GM18517 (cell line): ENCODE data around the gene EEF1AKMT2.
"Not testable (repeated sequence)": the region's sequence is repeated elsewhere in the genome, so short reads cannot be mapped to it uniquely, and the experiment has no call there.

Source experiments
- ATAC-seq: cut with Tn5 transposase; IDR thresholded peaks from one replicate; pipeline ENCODE4 v1.9.1; 2021; ENCODE audit warnings: mild to moderate bottlenecking, moderate library complexity; ENCODE audit not compliant: unreplicated experiment

The EEF1AKMT2 gene

DNA sequence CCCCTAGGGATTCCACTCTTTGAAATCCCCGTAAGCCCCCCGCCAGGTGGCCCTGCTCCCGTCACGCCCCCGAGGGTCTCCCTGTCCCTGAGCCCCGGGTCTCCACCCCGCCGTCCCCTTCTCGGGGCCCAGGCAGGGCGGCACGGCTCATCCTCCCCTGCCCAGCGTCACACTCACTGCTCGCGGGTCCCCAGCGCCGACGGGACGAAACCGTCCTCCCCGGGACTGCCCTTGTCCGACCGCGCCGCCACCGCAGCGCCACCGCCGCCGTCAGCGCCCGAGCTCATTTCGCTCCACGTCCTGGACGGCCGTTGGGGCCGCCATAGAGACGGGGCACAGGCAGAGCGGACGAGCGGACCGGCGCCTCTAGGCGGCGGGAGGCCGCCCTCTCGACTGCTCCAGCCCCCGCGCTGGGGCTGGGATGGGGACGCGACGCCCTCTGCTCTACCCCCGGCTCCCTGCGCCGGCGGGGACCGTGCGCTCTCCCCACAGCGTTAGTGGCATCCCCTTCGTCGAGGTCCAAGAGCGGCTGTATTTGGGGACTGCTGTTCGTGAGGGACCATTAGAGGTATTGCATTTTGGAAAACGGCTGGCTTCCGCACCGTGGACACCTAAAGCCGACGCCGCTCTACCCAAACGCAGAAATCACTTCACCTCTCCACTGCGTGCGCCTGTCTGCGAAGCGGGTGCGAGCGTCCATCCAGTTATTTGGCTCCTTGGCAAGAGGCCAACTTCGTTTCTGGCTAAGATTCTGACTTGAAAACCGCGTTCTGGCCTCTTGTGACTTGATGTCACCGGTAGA, at the start of gene EEF1AKMT2:
Gene EEF1AKMT2, minus strand, starts transcription at position 341 of the 802 bp plus-strand sequence. Its CDS starts 54 bp downstream, at position 287.
- ATAC-seq: peak; percentile 79

DNA sequence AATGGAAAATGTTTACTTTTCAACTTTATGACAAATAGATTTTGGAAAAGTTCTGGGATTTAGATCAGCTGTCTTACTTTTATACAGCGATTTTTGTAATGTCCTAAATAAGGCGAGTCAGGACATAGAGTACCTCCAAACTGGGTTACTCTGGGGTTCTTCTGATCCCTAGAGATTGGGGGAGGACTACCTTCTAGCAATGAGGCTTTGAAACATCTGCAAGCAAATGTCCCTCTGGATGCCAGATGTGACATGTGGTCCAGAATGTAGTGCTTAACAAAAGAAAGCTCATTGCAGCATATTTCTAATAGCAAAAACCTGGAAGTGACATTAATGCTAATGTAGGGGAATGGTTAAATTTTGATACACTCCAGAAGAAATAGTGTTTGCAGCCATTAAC, 46.0 kb upstream of the EEF1AKMT2 start:
- ATAC-seq: no peak

DNA sequence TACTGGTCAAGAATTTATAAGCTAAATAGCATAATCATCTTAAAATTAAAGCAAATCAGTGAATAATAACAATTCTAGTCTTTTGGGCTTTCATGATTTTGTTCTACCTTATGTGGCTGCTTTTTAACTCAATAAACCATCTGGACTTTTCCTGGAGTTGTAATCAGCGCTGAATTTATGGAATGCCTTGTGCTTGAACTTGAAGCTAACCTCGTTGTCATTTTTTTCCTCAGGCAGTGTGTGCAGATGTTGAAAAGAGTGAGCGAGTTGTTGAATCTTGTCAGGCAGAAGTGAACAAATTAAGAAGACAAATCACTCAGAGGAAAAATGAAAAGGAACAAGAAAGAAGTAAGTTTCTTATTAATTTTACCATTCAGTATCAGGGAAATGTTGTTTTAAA, 39.4 kb upstream of the EEF1AKMT2 start:
- ATAC-seq: no peak

DNA sequence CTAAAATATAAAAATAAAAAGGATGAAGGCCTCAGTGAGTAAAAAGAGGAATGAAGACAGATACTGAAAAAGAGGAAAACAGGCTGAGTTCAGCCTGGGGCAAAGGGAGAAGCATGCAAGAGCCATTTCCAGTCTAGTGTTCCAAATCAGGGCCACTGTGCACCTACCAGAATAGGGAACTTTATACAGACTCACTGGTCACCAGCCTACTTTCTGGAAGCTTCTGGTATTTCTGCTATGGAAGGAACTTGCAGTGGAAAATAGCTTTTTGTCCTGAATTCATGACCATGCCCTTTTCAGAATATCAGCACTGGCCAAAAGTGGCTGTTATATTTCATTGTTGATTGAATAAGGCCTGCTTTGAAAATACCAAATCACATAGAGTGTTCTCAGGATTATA, 38.8 kb upstream of the EEF1AKMT2 start:
- no peak for ATAC-seq

DNA sequence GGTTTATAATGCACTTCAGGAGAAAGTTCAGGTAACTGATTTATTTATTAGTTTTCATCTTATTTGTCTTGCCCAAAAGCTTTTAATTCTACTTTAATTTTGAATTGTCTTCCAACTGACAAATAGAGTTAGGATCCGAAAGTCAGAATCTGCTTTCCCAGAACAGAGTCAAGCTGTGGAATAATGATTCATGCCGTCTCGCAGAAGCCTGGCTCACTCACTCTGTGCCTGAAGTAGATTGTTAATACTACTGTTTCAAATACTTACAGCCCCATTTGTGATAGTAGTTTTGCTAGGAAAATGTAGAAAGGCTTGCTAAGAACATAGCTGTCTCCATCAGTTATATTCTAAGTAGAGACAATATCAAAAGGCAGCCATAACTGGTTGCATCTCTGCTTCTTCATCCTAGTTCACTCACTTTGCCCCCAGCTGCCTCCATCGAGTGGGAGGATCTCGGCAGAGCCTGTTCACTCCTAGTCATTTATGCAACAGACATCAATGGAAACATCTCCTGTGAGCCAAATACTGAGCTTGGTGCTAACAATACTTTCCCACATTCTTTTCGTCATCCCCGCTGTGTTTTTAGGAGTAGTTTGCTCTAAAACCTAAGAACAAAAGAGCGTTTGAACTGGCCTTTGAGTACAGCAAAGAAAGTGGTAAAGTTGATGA, 37.9 kb upstream of the EEF1AKMT2 start:
- no peak for ATAC-seq

DNA sequence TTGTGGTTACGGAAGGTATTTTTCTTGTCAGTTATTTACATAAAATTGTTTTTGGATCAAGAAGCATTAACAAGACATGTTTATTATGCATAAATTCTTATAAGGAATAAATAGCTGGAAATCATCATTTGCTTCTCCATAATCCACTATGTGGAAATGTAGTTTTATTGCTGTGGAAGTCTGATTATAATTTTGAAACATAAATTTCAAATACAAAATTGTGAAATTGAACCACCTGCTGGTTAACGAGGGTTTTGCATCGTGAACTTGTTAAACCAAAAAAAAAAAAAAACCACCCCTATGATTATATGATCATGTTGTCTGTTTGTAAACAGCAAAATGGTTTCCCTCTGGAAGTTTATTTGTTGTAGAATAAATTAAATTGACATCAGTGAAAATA, 35.8 kb upstream of the EEF1AKMT2 start:
- no peak for ATAC-seq

DNA sequence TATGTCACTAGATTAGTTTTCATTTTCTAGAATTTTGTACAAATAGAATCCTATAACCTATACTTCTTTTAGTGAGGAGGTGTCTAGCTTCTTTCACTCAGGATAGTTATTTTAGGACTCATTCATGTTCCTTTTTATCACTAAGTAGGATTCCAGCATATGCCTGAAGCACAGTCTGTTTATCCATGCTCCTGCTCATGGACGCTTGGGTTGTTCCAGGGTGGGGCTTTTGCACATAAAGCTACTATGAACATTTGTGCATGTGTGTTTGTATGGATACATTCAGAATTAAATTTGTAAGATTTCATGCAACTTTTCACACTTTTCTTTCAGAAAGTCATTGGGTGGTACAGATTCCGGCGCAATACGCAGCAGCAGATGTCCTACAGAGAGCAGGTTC, 34.6 kb upstream of the EEF1AKMT2 start:
- ATAC-seq: no peak

DNA sequence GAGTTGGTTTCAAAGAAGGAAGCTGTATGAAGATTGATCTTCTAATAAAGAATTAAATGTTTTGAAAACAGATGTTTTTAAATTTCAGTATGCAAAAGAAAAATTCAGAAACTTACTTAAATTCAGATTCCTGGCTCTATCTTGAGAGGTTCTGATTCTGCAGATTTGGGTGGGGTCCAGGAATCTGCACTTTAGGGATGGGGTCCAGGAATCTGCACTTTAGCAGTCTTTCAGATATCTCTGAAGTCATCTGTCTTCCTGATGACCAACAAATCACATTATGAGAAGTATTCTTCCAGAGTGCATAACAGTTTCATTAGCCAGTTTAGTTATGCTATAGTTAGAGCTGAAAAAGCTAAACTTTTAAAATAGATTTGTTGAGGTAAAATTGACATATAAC, 34.0 kb upstream of the EEF1AKMT2 start:
- no peak for ATAC-seq

DNA sequence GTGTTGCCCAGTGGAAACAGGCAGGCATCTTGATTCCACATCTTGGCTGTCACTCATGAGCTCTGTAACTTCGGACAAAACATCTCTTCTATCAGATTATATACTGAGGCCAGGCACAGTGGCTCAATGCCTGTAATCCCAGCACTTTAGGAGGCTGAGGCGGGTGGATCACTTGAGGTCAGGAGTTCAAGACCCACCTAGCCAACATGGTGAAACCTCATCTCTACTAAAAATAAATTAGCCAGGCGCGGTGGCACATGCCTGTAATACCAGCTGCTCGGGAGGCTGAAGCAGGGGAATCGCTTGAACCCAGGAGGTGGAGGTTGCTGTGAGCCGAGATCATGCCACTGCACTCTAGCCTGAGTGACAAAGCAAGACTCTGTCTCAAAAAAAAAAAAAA, 33.2 kb upstream of the EEF1AKMT2 start:
- ATAC-seq: not testable (repeated sequence)

DNA sequence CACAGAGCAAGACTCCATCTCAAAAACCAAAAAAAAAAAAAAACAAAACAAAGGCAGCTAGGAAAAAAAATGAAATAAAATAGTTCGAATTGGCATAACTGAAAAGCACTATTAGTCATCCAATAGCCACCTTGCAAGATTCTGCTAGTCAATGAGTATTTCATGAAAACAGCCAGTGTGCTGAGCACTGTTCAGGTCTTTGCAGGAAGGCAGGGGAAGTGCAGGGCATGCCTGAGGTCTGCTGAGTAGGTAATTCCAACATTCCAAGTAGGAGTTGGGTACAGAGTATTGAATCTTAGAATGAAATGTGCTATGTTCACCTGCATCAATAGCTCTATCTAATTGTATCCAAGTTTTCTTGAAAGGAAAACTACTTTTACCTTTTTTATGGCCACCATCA, 32.8 kb upstream of the EEF1AKMT2 start:
- no peak for ATAC-seq

DNA sequence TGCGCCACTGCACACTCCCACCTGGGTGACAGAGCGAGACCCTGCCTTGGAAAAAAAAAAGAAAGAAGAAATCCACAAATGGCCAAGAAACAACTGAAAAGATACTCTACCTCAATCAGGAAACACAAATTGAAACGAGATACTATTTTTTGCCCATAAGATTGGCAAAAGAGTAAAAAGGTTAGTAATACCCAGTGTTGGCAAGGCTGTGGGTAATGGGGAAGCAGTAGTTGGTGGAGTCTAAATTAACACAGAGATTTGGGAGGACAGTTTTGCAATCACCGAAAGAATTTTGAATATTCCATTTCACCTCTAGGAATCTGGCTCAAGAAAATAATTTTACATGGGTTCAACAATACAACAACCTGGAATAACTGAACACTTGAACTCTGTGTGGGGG, 29.8 kb upstream of the EEF1AKMT2 start:
- ATAC-seq: no peak

DNA sequence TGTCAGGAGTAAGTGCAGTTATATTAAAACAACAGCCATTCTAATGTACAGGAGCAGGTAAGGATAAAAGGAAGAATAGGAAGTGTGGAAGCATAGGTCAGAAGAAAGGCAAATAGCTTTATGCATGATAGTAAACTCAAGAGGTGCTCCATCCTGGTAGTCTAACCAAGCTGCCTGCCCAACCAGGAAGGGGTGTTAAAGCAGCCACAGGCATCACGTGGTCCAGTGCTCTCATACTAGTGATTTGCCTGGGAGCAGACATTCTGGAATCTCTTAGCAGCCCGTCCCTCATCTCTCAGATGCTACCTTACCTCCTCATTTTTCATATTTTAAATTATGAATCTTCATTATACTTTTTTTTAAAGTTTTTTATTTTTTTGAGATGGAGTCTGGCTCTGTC, 28.4 kb upstream of the EEF1AKMT2 start:
- ATAC-seq: no peak

DNA sequence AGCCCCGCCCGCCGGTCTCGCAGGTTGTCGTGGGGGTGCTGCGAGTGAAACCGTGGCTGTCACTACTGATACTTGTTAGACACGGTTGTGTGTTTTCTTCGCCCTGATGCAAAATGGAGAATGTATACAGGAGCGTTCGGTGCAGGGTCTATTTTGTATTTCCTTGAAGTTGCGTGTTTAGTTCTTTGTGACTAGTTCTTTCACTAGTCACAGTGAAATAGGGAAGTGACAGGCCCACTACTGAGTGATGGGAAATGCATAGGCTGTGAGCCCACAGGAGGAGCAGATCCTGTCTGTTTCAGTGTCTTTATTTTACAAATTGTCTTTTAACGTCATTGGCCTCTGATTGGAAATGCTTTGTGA, 10.6 kb upstream of the EEF1AKMT2 start:
- peak; percentile 37 for ATAC-seq

DNA sequence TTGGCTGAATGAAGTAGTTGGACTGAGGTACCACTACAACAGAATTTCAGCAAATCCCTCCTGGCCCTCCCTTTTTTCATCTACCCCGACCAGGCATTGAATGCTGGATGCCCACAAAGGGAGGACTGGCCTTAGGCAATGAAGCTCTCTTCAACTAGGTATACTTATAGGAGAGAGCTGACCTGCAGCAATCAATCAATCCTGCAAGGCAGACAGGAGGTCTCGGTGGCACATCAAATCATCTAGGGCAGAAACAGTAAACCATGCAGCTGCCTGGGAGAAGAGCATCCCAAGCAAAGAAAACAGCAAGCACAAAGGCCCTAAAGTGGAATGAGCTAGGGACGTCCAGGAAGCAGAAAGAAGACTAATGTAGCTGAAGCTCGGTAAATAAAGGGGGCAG, 7.5 kb upstream of the EEF1AKMT2 start:
- no peak for ATAC-seq

DNA sequence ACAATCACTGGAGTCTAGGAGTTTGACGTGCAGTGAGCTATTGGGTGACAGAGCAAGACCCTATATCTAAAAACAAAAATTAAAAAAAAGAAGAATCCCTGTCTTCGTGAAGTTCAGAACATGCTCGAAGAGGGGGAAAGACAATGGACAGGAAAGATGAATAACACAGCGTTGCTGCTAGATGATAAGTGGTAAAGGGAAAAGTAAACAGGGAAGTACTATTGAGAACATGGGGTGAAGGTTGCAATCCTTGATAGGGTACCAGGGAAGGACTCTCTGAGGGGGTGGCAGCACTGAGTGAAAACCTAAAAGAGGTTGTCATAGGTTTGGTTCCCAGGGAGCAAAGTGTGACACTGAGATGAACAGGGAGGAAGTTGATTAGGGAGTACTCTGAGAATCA, 7.1 kb upstream of the EEF1AKMT2 start:
- no peak for ATAC-seq

DNA sequence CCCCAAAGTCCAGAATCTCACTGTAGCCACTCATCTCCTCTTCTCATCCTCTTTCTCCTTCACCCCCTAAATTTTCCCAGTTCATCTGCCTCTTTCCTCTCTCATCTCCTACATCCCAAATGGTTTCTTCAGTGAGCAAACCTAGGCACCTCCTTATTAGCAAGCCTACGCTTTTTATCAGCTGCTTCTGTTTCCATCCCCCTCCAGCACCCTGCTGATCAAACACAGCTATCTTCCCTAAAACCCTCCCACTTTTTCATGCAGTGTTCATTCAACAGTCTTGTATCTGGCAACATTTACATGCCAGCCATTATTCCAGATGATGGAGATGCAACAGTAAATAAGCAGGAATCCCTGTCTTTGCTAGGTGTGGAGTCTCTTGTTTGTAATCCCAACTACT, 6.7 kb upstream of the EEF1AKMT2 start:
- no peak for ATAC-seq

DNA sequence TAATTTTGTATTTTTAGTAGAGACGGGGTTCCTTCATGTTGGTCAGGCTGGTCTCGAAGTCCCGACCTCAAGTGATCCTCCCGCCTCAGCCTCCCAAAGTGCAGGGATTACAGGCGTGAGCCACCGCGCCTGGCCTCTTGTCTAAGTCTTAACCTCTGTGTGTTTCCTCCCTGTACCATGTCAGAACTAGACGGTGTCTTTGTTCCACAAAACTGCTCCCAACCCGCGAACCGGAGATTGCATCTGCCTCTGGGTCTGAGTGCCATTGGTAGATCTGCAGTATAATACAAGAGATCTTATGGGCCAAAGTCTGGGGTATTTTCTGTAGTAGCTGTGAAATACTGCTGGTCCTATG, 1.3 kb upstream of the EEF1AKMT2 start:
- ATAC-seq: no peak

DNA sequence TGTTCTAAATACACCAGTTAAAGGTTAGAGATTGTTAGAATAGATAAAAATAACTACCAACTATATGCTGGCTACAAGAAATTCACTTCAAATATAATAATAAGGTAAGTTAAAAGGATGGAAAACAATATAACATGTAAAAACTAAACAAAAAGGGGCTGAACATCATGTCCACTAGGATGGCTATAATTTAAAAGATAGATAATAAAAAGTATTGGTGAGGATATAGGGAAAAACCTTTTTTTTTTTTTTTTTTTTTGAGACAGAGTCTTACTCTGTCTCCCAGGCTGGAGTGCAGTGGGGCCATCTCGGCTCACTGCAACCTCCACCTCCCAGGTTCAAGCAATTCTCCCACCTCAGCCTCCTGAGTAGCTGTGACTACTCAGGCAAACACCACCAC, 8.8 kb downstream of the EEF1AKMT2 start:
- ATAC-seq: not testable (repeated sequence)

DNA sequence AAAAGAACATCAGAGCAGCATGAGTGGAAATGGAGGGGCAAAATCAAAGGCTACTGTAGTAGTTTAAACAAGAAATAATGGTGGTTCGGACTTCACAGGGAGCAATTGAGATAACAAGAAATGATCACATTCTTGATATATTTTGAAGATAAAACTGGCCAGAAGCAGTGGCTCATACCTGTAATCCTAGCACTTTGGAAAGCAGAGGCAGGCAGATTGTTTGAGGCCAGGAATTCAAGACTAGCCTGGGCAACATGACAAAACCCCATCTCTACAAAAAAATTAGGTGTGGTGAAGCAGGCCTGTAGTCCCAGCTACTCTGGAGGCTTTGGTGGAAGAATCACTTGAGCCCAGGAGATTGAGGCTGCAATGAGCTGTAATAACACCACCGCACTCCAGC, 22.9 kb downstream of the EEF1AKMT2 start:
- no peak for ATAC-seq

DNA sequence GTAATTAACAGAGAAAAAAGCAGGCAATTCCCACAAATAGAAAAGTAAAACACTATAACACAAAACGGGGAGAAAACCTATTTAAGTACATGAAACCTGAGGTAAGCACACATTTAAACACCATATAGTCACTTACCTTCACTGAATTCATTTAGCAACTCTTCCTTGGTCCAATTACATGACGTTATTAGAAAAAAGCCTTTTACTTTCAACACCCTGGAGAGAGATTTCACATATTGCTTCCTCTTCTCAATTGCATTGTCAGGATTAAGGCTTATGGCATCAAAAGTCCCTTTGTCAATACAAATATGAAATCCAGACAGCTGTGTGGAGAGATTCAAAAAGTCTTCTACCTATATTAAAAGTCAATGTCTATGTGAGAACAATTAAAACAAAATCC, 26.4 kb downstream of the EEF1AKMT2 start:
- no peak for ATAC-seq

DNA sequence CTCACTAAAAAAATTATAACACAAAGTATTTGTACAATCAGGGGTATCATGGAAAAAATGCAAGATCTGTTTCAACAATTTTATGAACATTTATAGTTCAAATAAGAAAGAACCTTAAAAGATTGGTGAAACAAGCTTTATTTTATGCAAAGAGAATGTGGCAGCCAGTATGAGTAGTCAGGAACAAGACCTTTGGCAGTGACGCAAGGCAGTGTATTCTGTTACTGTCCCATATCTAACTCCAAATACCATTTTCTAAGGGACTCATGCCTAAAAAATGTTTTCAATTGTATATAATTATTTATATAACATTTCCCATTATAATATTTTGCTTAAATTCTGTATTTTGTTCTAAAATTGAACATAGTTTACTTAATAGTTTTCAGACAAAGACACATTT, 28.4 kb downstream of the EEF1AKMT2 start:
- no peak for ATAC-seq

DNA sequence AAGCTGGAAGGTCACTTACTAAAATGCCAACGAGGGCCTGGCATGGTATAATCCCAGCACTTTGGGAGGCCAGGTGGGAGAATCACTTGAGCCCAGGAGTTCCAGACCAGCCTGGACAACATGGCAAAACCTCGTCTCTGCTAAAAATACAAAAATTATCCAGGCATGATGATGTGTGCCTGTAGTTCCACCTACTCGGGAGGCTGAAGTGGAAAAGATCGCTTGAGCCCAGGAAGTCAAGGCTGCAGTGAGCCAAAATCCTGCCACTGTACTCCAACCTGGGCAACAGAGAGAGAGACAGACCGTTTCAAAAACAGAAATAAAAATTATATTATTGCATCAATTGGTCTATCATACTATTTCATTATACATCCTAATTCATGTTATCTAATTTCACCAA, 29.4 kb downstream of the EEF1AKMT2 start:
- ATAC-seq: no peak
